ENCODE results near the gene ARID1A.
A peak's percentile ranks its signal among the peaks of the same experiment; 100 is the strongest.
"Not testable (repeated sequence)": the region's sequence is repeated elsewhere in the genome, so short reads cannot be mapped to it uniquely, and the experiment has no call there.

Gene ARID1A

DNA sequence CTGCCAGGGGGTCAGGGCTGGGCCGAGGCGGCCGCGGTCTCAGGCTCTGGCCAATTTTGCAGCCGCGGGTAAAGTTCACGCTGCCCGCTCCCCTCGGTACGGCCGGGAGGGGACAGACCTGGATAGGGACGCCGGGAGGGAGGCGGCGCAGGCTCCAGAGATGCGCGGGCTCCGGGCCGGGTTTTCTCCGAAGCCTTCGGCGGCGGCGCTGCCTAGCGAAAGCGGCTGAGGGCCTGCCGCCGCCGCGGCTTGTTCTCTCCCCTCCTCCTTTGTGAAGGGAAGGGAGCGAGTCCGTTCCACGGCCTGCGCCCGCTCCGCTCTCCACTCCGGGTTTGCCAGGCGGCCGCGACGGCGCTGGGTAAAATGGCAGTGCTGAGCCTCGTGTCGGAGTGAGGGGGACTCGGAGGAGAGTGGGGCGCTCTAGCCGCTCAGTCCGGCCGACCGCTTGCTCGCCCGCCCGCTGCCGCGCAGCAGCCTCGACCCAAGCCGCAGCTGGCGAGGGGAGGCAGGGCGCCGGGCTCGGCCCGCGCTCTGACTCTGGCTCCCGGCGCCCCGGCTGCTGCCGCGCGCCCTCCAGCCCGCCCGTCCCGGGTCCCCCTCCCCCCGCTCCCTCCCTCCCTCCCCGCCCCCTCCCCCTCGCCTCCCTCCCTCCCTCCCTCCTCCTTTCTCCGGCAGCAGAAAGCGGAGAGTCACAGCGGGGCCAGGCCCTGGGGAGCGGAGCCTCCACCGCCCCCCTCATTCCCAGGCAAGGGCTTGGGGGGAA, at the start of gene ARID1A:
Gene ARID1A, plus strand, starts transcription at position 660 of the 763 bp plus-strand sequence. CDS start 389 bp downstream, outside the sequence.
- peak; percentile 68 for DNase-seq

DNA sequence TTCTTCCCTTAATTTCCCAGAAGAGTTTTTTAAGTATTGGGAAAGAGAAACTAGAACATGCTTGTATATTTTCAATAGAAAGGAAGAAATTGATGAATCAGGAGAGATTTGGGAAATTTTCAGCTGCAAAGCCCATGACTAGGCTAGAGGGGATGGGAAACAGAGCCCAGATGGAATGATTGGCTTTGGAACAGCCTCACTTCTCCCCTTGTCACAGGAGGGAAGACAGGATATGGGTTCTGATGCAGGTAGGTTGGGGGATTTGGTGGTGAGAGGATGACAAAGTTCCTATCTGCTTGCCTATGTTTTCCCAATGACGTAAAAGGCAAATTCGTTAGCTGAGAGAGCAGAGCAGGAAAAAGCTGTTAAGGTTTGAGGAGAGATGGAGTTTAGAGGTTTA, 31.0 kb upstream of the ARID1A start:
- no peak for DNase-seq

DNA sequence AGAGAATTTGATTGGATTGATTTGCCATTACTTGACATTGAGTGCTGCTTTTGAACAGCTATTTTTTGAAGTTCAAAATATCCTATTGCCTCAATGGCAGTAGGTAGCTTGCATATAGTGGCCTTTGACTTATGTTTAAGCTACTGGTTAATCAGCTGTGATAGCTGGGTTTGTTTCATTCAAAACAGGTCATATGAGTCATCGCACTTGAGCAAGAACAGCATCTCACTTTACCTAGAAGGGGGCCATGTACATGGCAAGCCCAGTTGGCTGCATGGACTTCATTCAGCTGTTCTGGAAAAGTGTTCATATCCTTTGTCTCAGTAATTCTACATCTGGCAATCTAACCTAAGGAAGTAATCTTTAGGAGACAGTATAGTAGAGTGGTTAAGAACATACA, 29.0 kb upstream of the ARID1A start:
- DNase-seq: no peak

DNA sequence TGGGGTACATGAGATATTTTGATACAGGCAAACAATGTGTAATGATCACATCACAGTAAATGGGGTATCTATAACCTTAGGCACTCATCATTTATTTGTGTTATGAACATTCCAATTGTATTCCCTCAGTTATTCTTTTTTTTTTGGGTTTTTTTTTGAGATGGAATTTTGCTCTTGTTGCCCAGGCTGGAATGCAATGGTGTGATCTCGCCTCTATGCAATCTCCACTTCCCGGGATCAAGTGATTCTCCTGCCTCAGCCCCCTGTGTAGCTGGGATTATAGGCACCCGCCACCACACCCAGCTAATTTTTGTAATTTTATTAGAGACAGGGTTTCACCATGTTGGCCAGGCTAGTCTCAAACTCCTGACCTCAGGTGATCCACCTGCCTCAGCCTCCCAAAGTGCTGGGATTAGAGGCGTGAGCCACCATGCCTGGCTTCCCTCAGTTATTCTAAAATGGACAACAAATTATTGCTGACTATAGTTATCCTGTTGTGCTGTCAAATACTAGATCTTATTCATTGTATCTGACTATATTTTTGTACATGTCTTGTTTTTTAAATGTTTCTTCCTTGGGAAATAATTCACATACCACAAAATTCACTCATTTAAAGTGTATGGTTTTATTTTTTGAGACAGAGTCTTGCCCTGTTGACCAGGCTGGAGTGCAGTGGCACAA, 27.6 kb upstream of the ARID1A start:
- DNase-seq: not testable (repeated sequence)

DNA sequence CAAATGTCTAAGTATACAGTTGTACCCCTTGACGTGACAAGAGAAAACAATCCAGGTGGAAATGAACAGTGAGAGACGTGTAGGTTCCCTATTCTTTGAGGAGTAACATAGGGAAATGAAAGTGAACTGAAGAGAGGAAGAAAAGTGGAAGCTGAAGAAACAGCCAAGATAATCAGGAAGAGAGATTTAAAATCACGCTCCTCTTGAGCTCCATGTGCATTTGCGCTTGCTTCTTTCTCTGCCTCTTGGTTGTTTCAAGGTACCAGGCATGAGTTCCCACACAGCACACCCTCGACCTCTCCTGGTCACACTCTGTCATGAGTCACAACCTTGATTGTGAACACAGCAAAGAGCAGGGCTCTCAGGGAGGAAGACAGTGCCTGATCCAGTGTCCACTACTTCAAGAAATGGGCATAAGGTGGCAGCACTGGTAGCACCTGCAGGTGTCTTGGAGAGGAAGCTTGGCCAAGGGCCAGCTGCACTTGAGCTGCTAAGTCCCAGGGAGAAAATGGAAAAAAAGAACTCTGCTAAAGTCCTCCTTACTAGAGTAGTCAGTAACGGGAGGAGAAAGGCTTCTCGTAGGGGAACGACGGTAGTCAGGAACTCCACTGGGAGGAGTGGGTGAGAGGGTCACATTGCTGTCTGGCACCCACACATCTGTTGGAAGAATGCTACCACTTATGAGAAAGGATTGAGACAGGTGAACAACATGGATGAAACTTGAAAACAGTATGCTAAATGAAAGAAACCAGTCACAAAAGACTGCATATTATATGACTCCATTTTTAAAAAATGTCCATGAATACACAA, 18.3 kb upstream of the ARID1A start:
- peak; percentile 54 for DNase-seq

DNA sequence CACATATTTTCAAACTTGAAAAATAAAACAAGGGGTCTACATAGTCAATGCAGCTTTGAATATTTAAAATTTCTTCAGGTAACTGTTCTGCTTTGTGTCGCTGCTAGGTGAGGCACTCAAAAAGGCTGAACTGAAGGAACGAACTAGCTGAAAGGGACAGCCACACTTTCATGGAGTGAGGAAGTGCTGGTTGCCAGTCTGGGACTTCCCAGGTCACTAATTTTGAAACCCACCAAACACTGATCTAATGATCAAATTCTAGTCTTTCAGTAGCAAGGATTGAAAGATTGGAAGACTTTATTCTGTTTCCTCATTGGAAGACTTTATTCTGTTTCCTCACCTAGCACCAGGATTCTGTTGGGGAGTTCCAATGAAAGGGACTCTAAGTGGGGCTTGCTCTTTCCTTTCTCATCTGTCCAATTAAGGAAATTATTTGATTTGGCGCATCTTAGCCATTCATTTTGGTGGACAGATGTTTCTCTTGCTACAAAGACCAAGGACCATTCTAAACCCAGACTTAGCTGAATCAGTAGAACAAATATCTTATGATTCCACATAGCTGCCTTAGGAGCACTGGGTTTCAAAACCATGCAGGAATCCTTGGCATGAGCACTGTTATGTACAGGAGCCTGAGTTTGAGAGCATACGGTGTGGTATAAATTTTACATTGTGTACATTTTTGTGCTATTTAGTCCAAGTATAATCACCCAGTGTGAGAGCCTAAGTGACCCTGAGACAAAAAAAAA, 10.9 kb upstream of the ARID1A start:
- no peak for DNase-seq

DNA sequence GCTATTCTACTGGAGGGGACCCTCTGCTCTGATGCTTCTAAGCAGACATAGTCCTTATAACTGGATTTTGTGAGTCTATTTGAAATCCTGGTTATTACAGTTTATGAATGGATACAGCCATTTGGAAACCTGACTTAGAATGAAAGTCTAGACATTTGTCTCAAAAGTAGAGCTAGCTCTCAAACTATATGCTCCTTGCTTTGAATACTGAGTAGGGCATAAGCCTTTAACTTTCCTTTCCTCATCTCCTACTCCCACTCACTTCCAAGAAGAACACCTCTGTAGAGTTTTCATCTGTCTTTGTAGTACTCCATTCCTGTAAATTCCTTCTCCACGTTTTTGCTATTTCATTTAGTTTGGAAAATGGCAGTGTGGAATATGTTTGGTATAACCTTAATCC, 9.0 kb upstream of the ARID1A start:
- DNase-seq: no peak

DNA sequence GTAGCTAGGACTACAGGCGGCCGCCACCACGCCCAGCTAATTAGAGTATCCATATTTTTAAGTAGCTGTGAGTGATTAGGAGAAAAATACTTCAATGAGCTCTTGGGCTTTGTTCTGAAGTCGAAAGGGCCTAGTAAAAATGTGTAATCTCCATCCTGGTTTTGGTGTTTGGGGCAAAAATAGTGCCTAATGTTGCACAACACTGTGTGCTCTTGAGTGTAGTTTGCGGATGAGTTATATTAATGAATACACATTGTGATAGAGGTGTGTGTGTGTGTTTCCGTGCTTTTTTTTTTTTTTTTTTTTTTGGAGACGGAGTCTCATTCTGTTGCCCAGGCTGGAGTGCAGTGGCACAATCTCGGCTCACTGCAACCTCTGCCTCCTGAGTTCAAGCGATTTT, 6.3 kb upstream of the ARID1A start:
- DNase-seq: no peak

DNA sequence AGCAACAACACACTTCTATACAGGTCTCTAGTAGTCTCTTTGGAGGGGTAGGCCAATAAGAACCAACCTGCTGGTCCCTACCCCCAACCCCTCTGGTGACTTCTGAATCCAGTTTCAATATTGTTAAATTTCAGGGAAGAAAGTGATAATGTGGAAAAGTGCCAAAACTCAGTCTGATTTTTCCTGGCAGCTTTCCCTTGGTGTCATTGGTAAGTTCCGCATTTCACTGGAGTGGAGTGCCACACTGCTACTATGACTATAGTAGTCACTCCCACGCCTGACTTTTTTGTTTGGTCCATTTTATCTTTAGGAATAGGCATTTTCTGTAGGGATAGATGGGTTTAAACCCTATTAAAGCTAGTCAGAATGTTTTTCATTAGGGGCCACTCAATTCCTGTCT, 5.7 kb upstream of the ARID1A start:
- DNase-seq: no peak

DNA sequence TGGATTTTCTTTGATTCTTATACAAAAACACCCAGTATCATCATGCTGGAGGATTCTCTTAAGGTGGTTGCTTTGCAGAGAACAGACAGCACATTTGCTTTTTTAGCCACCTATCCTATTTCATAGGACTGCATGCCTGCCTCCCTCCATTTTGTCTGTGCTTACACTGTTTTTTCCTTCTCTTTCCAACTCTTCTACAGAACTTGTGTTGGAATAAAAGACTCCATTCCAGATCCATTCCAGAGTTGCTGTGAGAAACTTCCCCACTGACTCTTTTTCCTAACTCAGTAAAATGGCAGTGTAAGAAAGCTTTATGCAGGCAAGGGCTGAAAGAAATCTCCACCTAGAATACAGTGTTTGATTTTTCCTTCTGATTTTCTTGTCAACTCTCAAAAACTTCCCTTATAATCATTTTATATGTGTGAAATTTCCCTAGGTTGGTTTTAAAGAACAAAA, 5.2 kb upstream of the ARID1A start:
- no peak for DNase-seq

DNA sequence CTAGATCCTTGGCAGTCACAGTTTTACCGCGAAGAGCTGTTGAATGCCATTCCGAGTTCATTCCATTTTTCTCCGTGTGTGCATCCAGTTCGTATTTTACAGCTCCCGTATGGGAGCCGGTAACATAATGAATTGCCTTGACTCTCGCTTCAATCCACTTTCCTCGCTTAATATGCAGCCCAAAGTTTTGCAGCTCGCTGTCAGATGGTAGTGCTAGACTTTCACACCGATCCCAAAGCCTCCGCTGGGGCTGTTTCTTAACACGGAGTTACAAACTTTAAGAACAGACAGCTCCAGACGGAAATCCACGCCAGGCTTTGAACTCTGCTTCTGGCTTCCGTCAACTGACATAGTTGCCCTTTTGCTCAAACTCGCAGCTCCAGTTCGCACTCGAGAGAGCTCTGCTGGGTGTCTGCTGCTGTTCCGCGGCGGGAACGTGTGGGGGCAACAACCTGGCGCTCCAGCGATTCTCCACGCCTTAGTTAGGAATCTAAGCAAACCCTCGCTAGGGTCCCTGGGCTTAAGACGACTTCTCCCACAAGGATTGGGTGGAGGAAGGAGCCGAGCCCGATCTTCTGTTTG, 3.5 kb upstream of the ARID1A start:
- DNase-seq: peak; percentile 70

DNA sequence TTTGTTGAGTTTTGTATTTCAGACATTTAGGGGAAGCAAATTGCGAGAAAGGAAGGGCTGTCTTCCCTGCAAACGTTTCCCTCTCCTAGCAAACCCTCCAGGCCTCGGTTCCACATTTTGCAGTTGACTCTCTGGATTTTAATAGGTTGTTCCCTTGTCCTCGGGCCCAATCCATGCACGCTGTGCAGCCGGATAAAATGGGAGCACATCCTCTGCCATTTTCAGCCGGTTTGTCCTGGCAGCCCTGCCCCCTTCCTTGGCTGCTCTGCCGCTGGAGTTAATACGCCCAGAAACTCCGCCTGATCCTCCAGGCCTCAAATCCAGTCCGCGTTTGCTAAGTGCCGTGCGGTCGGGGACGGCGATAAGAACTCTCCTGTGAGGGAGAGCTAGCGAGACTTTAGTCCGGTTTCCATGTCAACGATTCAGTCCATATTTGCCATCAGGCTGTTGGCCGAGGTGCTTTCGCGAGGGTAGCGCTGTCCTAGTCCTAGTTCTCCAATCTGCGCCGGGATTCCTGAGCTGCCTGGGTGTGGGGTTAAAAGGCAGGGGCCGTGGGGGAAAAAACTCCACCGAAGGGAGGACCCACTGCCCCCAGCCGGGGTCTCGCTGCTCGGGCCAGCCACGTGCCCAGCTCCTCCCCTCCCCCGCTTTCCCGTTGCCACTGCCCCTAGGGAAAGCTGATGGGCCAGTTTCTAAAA, 2.9 kb upstream of the ARID1A start:
- DNase-seq: peak; percentile 94

DNA sequence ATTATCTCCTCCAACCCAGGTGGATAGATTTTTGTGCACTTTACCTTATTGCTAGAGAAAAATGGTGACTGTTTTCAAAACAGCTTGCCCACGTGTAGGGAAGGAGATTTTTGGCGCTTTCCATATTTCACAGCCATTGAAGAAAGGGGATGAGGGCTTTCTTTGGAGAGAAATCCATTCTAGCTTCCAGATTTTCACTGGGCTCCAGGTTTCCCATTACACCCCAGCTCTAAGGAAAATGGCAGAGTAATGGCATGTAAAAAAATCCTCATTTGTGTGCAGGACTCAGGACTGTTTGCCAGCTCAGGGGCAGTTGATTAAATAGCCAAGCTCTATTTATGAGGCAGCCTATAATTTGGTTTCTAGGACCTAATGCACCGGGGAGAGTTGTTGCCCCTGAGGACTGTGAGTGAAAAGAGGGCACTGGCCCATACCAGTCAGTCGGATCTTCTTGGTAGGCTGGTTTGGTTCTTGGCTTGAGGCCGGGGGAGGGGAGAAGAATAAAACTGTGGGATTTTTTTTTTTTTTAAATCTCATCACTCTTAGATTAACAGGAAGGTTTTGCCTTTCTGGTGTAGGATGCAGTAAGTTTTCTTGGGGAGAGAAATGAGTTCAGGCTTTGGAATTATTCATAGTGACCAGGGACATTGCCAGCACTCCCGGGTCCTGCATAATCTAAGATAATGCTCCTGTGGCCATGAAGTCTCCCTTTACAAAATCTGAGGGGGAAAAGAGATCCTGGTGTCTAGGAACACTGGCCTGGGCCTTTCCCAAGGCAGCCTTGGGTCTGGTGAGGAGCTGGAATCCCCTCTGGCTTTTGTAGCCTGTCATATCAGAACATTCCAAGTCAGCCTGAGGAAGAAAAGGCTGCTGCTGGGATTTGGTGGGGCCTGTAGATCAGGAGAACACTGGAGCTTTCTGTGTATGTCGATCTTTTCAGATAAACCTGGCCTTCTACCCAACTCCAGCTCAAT, 1.9 kb upstream of the ARID1A start:
- DNase-seq: no peak

DNA sequence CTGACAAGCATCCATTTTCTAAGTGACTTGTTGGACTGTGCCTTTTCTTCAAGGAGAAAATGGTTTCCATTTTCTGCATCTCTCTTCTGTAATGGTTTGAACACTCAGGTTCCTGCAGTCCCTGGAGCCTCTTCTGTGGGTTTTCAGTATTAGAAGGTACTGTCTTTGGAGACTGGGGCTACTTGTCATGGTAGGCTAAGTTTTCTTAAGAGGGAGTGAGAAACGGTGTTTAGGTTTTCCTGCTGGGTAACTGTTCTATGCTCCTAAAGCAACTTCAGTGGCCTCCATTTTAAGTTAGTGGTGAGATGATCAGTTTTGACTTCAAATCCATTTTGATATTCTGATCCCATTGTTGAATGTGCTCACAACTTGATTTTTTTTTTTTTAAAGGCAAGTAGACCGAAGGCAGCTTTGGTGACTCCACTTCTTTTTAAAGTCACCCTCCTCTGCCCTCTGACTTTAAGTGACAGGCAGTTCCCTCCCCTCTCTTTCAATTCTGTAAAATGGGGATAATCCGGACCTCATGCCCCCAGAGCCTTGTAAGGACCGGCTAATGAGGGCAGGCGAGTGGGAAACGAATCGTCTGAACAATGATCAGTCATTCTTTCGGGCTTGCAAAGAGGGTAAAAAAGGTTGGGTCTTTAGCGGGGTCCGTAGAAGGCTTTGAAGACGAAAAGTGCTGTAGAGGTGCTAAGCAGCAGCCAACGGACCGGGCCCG, 1.0 kb upstream of the ARID1A start:
- no peak for DNase-seq

DNA sequence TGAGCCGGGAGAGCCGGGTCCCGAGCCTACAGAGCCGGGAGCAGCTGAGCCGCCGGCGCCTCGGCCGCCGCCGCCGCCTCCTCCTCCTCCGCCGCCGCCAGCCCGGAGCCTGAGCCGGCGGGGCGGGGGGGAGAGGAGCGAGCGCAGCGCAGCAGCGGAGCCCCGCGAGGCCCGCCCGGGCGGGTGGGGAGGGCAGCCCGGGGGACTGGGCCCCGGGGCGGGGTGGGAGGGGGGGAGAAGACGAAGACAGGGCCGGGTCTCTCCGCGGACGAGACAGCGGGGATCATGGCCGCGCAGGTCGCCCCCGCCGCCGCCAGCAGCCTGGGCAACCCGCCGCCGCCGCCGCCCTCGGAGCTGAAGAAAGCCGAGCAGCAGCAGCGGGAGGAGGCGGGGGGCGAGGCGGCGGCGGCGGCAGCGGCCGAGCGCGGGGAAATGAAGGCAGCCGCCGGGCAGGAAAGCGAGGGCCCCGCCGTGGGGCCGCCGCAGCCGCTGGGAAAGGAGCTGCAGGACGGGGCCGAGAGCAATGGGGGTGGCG, 371 bp downstream of the ARID1A start:
- no peak for DNase-seq

DNA sequence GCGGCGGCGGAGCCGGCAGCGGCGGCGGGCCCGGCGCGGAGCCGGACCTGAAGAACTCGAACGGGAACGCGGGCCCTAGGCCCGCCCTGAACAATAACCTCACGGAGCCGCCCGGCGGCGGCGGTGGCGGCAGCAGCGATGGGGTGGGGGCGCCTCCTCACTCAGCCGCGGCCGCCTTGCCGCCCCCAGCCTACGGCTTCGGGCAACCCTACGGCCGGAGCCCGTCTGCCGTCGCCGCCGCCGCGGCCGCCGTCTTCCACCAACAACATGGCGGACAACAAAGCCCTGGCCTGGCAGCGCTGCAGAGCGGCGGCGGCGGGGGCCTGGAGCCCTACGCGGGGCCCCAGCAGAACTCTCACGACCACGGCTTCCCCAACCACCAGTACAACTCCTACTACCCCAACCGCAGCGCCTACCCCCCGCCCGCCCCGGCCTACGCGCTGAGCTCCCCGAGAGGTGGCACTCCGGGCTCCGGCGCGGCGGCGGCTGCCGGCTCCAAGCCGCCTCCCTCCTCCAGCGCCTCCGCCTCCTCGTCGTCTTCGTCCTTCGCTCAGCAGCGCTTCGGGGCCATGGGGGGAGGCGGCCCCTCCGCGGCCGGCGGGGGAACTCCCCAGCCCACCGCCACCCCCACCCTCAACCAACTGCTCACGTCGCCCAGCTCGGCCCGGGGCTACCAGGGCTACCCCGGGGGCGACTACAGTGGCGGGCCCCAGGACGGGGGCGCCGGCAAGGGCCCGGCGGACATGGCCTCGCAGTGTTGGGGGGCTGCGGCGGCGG, 1.0 kb downstream of the ARID1A start:
- no peak for DNase-seq

DNA sequence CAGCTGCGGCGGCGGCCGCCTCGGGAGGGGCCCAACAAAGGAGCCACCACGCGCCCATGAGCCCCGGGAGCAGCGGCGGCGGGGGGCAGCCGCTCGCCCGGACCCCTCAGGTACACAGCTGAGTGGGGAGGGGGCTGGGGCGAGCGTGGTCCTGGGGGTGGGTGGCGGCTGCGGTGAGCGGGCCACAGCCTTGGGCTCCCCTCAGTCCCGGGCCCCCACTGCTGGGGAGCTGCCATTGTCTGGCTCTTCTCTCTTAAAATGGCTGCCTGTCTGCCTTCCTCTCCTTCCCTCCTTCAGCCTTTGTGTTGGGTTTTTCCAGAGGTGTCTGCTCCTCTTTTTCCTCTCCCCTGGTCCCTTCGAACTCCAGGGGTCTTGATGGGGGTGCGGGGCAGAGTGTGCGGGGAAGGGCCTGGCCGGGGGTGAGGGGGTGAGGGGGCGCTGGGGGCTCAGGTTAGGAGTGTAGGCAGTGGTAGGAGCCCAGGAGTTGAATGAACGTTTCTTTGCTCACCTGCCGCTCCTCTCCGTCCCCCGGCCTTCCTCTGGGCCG, 1.7 kb downstream of the ARID1A start:
- DNase-seq: no peak

All from NCI-H187 treated with DMSO at 0.1 percent for 48 hours (cell line).